Endothelial cell of umbilical vein (primary cell): Measurements from ENCODE around the gene GOLGA8B.

ENCODE experiments used
- POLR2A ChIP-seq: IDR thresholded peaks from 2 replicates; pipeline ENCODE4 v1.6.1; 2012; ENCODE audit warnings: low read depth, mild to moderate bottlenecking, control low read depth, low read length
- POLR2AphosphoS5 ChIP-seq: IDR thresholded peaks from 2 replicates; pipeline ENCODE4 v1.6.1; 2012; ENCODE audit warnings: low read depth, mild to moderate bottlenecking, control low read depth, low read length, moderate library complexity; ENCODE audit not compliant: insufficient read depth
- TF ChIP-seq, protein P1 (sequence below), 2 donors: IDR thresholded peaks; 1 replicate in 1 of 2; 2 replicates in 1 of 2; pipeline ENCODE4 v1.5.1; 2011; ENCODE audit warnings: low read length in 2 of 2, mild to moderate bottlenecking in 2 of 2, moderate library complexity in 2 of 2, control low read depth in 1 of 2, inconsistent platforms in 1 of 2, low read depth in 1 of 2; ENCODE audit not compliant: insufficient read depth in 1 of 2; ENCODE audit errors: extremely low read depth in 1 of 2

DNA sequence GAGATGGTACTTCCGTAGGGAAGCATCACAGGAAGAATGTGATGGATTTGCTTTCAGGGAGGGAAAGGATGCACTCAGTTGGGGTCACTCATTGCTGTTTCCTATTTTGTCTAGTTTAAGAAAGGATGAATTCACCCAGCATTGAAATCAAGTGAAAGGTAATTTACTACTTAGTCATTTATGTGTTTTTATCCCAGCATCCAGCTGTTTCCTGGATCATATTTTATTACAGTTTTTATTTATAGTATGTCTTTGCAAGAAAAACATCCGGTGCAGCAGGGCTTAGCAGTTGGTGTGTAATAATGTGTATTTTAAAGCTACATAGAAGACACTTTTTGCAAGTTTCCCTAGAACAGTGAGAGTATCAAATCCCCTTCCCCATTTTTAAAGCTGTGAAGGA lies 37.4 kb upstream of the GOLGA8B start:
- TF ChIP-seq POLR2A (peak; percentile 54), POLR2AphosphoS5 (peak; percentile 54)
- TF ChIP-seq, protein P1, sequence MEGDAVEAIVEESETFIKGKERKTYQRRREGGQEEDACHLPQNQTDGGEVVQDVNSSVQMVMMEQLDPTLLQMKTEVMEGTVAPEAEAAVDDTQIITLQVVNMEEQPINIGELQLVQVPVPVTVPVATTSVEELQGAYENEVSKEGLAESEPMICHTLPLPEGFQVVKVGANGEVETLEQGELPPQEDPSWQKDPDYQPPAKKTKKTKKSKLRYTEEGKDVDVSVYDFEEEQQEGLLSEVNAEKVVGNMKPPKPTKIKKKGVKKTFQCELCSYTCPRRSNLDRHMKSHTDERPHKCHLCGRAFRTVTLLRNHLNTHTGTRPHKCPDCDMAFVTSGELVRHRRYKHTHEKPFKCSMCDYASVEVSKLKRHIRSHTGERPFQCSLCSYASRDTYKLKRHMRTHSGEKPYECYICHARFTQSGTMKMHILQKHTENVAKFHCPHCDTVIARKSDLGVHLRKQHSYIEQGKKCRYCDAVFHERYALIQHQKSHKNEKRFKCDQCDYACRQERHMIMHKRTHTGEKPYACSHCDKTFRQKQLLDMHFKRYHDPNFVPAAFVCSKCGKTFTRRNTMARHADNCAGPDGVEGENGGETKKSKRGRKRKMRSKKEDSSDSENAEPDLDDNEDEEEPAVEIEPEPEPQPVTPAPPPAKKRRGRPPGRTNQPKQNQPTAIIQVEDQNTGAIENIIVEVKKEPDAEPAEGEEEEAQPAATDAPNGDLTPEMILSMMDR (IDR thresholded peaks at IDR 0.05; ENCODE audit: extremely low read depth in 1 of 2, insufficient read depth in 1 of 2, low read depth in 1 of 2, low read length in 2 of 2): no peak
